ENCODE data around the gene PSEN2. TPM values are rescaled to one million over a fixed set of nuclear protein-coding genes. Genes with fewer than 3 reads are reported as not detected.

The PSEN2 gene
- total and polyA plus RNA-seq, 10 of the 15 experiments (the other 5 are each of a cell fraction or from before 2014, with no cell fraction given), result 0.90 to 13.3 (median 7.0) TPM

DNA sequence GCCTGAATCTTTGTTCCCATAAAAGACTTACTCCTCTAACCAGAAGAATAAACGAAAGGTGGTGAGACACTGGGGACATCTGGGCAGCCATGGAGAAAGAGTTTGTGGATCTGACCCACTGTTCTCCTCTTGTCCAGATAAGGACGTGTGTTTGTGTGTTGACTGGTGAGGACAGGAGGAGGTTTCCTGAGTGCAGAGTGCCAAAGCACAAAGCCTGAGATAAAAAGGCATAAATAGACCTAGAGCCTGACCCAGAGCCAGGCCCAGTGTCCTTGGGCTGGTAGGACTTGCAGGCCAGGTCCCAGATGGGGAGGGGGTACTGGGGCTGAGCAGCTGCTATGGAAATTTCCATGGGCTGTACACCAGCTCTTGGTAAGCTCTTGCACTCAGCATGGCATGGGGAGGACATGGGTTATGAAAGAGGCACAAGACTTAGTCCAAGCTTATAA lies 50.1 kb downstream of the PSEN2 start:
- SMC1A ChIA-PET (ENCODE audit: uncharacterized antibody, unreplicated experiment), result interaction anchor here (1.3 kb wide), 1 partner anchor 8 kb away, joined by 4 read pairs; no protein-coding TSS in a partner anchor

DNA sequence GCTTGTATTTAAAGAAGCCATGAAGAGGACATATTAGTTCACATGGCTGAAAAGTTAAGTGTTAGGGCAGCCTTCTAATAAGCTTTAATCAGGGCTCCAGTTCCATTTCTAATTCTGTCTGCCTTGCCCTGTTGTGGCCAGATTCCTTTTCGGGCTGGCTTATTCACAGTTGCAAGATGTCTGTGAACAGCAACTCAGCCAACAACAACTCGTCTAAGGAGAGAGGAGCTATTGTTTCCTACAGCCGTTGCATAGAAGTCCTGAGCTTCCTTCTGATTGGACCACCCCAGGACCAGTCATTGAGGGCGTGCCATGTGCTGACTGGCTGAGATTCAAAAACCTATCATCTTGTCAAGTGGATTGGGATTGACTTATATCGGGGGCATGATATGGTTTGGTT lies 51.1 kb downstream of the PSEN2 start:
- Histone ChIP-seq H3K4me2 (ENCODE audit: control insufficient read depth, insufficient read depth) (no peak overlapping the region), H3K79me2 (ENCODE audit: control insufficient read depth, insufficient read depth, low read length) (no peaks in the 10 kb centered on the region), H3K9me3 (replicated peaks; ENCODE audit: control insufficient read depth, insufficient read depth, low read length) (no peaks in the 10 kb centered on the region; the same call in 2 of the 3 replicates), H3K4me1 (ENCODE audit: control insufficient read depth, insufficient read depth, low read length) (no peaks in the 10 kb centered on the region), H3K36me3 (ENCODE audit: control insufficient read depth in 2 of 2, insufficient read depth in 2 of 2, low read length in 1 of 2) (no peaks in the 10 kb centered on the region), H3K9ac (ENCODE audit: control insufficient read depth, insufficient read depth, low read length) (no peak overlapping the region), H3K4me3 (no peak overlapping the region), H3K27me3 (replicated peaks in 1 of 2; ENCODE audit: control insufficient read depth in 2 of 2, insufficient read depth in 2 of 2, low read length in 1 of 2) (no peaks in the 10 kb centered on the region), H2AFZ (ENCODE audit: control insufficient read depth, low read depth, low read length) (no peak overlapping the region), H4K20me1 (ENCODE audit: control insufficient read depth, insufficient read depth) (no peaks in the 10 kb centered on the region), H3K27ac (ENCODE audit: control insufficient read depth, insufficient read depth) (no peak overlapping the region)
- SMC1A ChIA-PET (ENCODE audit: uncharacterized antibody, unreplicated experiment), result interaction anchor here (1.2 to 1.3 kb wide), 2 partner anchors 9 to 39 kb away, joined by 3 to 4 read pairs; no protein-coding TSS in a partner anchor
- ATAC-seq, result no peak
- FAIRE-seq, result no peak
- WGBS (ENCODE audit: insufficient coverage, insufficient replicate concordance, low lambda C conversion rate, missing lambda C conversion rate), result 42% methylated on average over 5 of the region's 5 CpGs
- CTCF ChIA-PET, result no interaction called here
- TF ChIP-seq CEBPB (IDR thresholded peaks at IDR 0.05; ENCODE audit: borderline replicate concordance in 1 of 2, low read depth in 2 of 2, low read length in 2 of 2) (no peak), POLR2A (IDR thresholded peaks at IDR 0.05; ENCODE audit: low read depth, low read length) (no peak), ZZZ3 (IDR thresholded peaks at IDR 0.05; ENCODE audit: control insufficient read depth, insufficient read length, low read depth) (no peak), SIX5 (IDR thresholded peaks at IDR 0.05; ENCODE audit: low read depth, low read length, severe bottlenecking) (no peak), SPI1 (IDR thresholded peaks at IDR 0.05; ENCODE audit: borderline replicate concordance, insufficient read depth, low read depth, low read length) (no peak), ZNF274 (IDR thresholded peaks at IDR 0.05; ENCODE audit: insufficient read depth, insufficient read length) (no peak), CREB1 (IDR thresholded peaks at IDR 0.05; ENCODE audit: low read depth) (no peak)
- TF ChIP-seq, protein P1, sequence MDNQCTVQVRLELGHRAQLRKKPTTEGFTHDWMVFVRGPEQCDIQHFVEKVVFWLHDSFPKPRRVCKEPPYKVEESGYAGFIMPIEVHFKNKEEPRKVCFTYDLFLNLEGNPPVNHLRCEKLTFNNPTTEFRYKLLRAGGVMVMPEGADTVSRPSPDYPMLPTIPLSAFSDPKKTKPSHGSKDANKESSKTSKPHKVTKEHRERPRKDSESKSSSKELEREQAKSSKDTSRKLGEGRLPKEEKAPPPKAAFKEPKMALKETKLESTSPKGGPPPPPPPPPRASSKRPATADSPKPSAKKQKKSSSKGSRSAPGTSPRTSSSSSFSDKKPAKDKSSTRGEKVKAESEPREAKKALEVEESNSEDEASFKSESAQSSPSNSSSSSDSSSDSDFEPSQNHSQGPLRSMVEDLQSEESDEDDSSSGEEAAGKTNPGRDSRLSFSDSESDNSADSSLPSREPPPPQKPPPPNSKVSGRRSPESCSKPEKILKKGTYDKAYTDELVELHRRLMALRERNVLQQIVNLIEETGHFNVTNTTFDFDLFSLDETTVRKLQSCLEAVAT (IDR thresholded peaks at IDR 0.05), result no peak
- in situ Hi-C loops (cut with MboI) (no loop called here), intact Hi-C loops (cut with micrococcal nuclease; ENCODE audit: unreplicated experiment) (no loop called here)
- no TSS peak for BruUV-seq (replicated peaks)
- RAD21 ChIA-PET (ENCODE audit: unreplicated experiment), result no interaction called here
- no peak for DNase-seq (ENCODE audit: low read depth, low spot score)
- POLR2A ChIA-PET, result interaction anchor here (1.2 kb wide), 1 partner anchor 9 kb away, joined by 3 read pairs; no protein-coding TSS in a partner anchor

More for the DNA sequence above, 50.1 kb downstream of the PSEN2 start:
- no peaks in the 10 kb centered on the region for H3K79me2 ChIP-seq (ENCODE audit: control insufficient read depth, insufficient read depth, low read length)
- no peak for FAIRE-seq
- H3K27ac ChIP-seq (ENCODE audit: control insufficient read depth, insufficient read depth), result no peak overlapping the region
- ChIA-PET POLR2A (no interaction called here), RAD21 (ENCODE audit: unreplicated experiment) (no interaction called here), CTCF (interaction anchor here (0.9 kb wide), 1 partner anchor 73 kb away, joined by 3 read pairs; no protein-coding TSS in a partner anchor)
- no peak overlapping the region for H3K4me3 ChIP-seq
- in situ Hi-C loops (cut with MboI), result no loop called here
- BruUV-seq (replicated peaks), result no TSS peak
- no peak for DNase-seq (ENCODE audit: low read depth, low spot score)
- no peak overlapping the region for H2AFZ ChIP-seq (ENCODE audit: control insufficient read depth, low read depth, low read length)
- intact Hi-C loops (cut with micrococcal nuclease; ENCODE audit: unreplicated experiment), result no loop called here
- no peaks in the 10 kb centered on the region for H4K20me1 ChIP-seq (ENCODE audit: control insufficient read depth, insufficient read depth)
- no peak for ATAC-seq
- no peaks in the 10 kb centered on the region for H3K9me3 ChIP-seq (replicated peaks; ENCODE audit: control insufficient read depth, insufficient read depth, low read length)
- 15% methylated on average over 2 of the region's 2 CpGs for WGBS (ENCODE audit: insufficient coverage, insufficient replicate concordance, low lambda C conversion rate, missing lambda C conversion rate)
- H3K4me2 ChIP-seq (ENCODE audit: control insufficient read depth, insufficient read depth), result no peak overlapping the region
- H3K4me1 ChIP-seq (ENCODE audit: control insufficient read depth, insufficient read depth, low read length), result peaks cover 3% of the 10 kb centered on the region
- no peak overlapping the region for H3K9ac ChIP-seq (ENCODE audit: control insufficient read depth, insufficient read depth, low read length)
- H3K36me3 ChIP-seq (ENCODE audit: control insufficient read depth in 2 of 2, insufficient read depth in 2 of 2, low read length in 1 of 2), result no peaks in the 10 kb centered on the region
- TF ChIP-seq TAF1 (IDR thresholded peaks at IDR 0.05; ENCODE audit: borderline replicate concordance, low read depth, low read length), result no peak
- no peaks in the 10 kb centered on the region for H3K27me3 ChIP-seq (replicated peaks in 1 of 2; ENCODE audit: control insufficient read depth in 2 of 2, insufficient read depth in 2 of 2, low read length in 1 of 2)

Measured in GM12878 (cell line).